Stomach (tissue), 4 donors: Measurements from ENCODE around the gene IPO5.

ENCODE experiments used
- CTCF ChIP-seq, 7 experiments: fragments of 450-650 bp in 4 of 7; fragments of 200-600 bp in 3 of 7; sonication (generic) in 3 of 7; IDR thresholded peaks; one replicate each; pipeline ENCODE4 v1.5.1; 2016 to 2019; ENCODE audit warnings: antibody characterized with exemption in 7 of 7, control low read depth in 2 of 7, mild to moderate bottlenecking in 1 of 7
- EP300 ChIP-seq: sonication (generic); formaldehyde crosslinking; IDR thresholded peaks from one replicate; pipeline ENCODE4 v1.6.1; 2017; ENCODE audit warnings: antibody characterized with exemption
- POLR2A ChIP-seq, 4 donors: fragments of 450-650 bp; IDR thresholded peaks; one replicate each; pipeline ENCODE4 v1.6.1; 2016; ENCODE audit warnings: antibody characterized with exemption in 4 of 4, control low read depth in 2 of 4, mild to moderate bottlenecking in 1 of 4, moderate library complexity in 1 of 4
- POLR2AphosphoS5 ChIP-seq, 3 donors: sonication (generic); formaldehyde crosslinking; IDR thresholded peaks; one replicate each; pipeline ENCODE4 v1.6.1; 2016; ENCODE audit warnings: antibody characterized with exemption in 3 of 3

GRCh38 chr13:97979556-97979955 is 26.1 kb downstream of the IPO5 start:
- TF ChIP-seq CTCF (IDR thresholded peaks at IDR 0.05) (no peak), POLR2AphosphoS5 (IDR thresholded peaks at IDR 0.05) (no peak), POLR2A (IDR thresholded peaks at IDR 0.05) (no peak), EP300 (no peak)
